Head of caudate nucleus (tissue), 42 donors: ENCODE results near the gene ARHGAP27.
"Not testable (repeated sequence)": the region's sequence is repeated elsewhere in the genome, so short reads cannot be mapped to it uniquely, and the experiment has no call there.

Experiments
- DNase-seq, 42 donors: peaks; one replicate each; pipeline versions ENCODE4 v3.0.0 to v3.0.0-alpha.2; 2020 to 2021; ENCODE audit warnings: mixed read lengths in 7 of 42
- intact Hi-C: fragments of 100-400 bp; cut with DNase I; formaldehyde crosslinking; loops from one replicate; pipeline ENCODE4 v1.15.0; 2022

The ARHGAP27 gene

GRCh38 chr17:45432405-45433158 is at the start of gene ARHGAP27:
Gene ARHGAP27 (minus strand): TSS chr17:45432870. CDS start chr17:45430279, 2,591 bp downstream.
- intact Hi-C loops: no loop called here
- DNase-seq: peak in 31 of 42 donors; percentile 30 to 70 (median 49)

DNA sequence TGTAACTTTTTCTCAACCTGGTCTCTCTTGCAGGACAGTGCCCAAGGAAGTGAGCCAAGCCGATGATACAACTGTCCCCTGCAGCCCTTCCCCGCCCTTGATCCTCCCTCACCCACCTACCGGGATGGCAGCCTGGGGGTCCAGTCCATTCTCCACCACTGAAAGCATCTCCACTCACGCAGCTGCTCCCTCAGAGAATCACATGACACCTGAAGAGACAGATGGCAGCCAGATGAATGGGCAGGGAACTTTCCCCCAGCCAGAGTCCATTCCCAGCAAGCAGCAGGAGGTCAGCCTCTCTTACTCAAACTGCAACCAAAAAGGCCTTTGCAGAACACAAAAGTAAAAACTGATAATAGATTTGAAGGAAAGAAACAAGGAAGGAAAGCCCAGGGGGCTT is 49.6 kb upstream of the ARHGAP27 start:
- intact Hi-C loops, DNase-seq: not testable (repeated sequence)

- DNase-seq, intact Hi-C loops: not testable (repeated sequence)
These were observed 42.8 kb upstream of the ARHGAP27 start for GRCh38 chr17:45475436-45475835.

- DNase-seq, intact Hi-C loops: not testable (repeated sequence)
These were observed 39.6 kb upstream of the ARHGAP27 start for GRCh38 chr17:45472249-45472648.

GRCh38 chr17:45469204-45469563 is 36.5 kb upstream of the ARHGAP27 start:
- DNase-seq, intact Hi-C loops: not testable (repeated sequence)

DNA sequence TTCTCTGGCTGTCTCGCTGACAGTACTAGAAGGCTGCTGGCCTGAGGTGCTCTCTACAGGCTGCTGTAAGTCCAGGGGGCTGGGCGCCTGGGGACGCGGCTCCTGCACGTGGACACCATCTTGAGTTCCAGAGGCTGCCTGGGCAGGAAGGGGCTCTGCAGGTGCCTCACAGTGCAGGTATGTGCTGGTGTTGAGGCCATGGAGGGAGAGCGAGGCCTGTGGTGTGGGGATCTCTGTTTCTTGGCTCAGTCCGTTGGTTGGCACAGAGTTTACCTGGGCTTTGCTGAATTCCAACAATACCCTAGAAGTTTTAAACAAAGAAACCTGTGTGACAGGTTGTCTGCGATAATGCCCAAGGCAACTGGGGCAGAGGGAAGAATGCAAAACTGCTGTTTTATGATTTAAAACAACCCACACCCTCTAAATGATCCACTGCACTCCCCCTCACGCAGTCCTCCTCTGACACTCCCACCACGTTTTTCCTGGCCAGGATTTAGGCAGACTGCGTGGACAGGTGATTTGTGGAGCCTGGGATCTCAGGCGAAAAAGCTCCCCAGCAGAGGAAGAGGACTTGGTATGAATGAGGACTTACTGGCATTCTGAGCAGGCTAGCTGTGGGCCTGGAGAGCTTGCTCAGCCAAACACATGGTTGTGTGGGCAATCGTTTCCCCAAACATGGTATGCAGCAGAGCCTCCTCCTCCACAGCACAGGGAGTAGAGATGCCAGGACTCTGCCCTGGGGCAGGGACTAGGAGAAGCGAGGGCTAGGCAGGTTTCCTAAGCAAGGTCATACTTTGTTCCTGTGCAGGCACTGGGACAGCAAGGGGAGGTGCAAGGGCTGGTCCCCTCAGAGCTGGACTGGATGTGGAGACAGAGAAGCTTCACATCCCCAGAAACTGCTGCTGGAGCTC is 35.9 kb upstream of the ARHGAP27 start:
- intact Hi-C loops: not testable (repeated sequence)
- peak in 1 of 42 donors; percentile 27 for DNase-seq

DNA sequence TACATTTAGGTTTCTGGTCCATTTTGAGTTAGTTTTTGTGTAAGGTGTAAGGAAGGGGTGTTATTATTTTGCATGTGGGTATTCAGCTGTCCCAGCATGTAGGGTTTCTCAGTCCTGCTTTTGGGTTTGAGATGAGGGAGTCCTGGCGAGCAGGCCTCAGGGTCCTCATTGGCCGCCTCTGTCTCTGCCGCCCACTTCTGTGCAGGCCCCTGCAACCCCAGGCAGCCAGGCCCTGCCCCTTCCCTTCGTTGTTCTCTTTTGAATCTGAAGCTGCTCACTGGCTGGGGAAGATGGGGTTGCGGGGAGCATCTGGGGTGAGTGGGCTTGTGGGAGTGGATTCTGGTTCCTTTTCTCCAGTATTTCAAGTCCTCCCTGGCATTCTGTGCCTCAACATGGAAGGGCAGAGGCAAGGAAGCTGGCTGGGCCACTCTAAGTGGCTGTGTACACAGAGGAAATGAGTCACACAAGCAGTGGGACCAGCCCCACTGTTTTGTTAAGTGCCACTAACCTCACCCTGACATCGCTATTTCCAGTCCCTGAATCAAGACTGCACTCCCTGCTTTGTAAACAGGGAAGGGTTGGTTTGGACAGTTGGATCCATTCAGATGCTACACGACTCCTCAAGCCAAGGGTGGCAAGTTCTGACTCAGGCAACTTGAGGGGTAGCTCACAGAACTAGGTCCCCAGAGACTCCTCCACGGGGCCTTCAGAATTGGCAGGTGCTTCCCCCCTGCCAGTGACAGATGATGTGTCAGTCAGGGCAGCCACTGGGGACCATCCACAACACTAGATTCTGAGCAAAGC is 29.1 kb upstream of the ARHGAP27 start:
- intact Hi-C loops: not testable (repeated sequence)
- peak in 2 of 42 donors; percentile 1 to 25 for DNase-seq

GRCh38 chr17:45460422-45460821 is 27.8 kb upstream of the ARHGAP27 start:
- intact Hi-C loops, DNase-seq: not testable (repeated sequence)

DNA sequence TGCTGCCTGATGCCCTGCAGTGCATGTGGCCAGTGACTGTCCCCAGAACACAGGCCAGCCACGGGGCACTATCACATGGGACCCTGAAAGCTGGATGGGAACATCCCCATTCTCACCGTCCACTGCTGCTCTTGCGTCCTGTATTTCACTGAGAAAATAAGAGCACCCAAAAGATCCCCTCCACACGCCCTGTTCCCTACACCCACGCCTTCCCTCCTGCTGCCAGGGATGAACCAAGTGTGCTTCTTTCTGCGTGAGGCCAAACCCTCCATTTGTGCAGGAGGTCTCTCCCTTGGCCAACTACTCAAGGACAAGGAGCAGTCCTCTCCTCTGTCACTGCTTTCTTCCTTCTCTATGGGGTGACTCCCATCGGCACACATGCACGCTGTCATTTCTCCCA is 21.7 kb upstream of the ARHGAP27 start:
- intact Hi-C loops: not testable (repeated sequence)
- peak in 9 of 42 donors; percentile 7 to 70 (median 41) for DNase-seq

DNA sequence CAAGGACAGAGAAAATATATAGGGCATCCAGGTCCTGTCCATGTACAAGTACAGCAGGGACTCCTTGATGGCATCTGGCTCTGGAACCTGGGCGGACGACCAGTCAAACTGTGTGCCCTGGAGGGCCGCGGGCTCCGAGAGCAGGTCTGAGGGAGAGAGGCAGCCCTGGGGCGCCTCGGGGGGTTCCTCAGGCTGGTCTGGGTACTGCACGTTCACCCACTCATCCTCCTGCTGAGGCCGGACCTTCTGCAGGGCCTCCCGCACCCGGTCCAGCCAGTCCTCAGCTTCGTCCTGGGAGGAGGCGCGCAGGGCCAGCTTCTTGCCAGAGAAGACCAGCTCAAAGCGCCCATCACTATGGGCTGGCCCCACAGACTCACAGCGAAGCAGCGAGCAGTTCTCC is 21.1 kb upstream of the ARHGAP27 start:
- peak in 1 of 42 donors; percentile 13 for DNase-seq
- intact Hi-C loops: not testable (repeated sequence)

DNA sequence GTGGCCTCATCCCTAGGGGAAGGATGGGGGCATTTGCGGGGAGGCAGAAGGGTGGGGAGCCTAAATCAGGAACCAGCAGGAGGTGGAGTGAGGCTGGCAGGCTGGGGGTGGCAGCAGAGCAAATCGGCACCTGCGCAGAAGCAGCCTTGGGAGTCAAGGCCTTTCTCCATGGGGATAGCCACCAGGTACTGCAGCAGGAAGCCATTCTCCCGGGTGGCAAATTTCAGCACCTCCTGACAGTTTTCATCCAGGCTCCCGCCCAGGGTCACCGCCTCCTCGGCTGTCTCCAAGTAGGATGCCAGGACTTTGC is 20.5 kb upstream of the ARHGAP27 start:
- DNase-seq: peak; percentile 30 to 89 (median 72)
- intact Hi-C loops: not testable (repeated sequence)

- DNase-seq, intact Hi-C loops: not testable (repeated sequence)
These were observed 19.9 kb upstream of the ARHGAP27 start for GRCh38 chr17:45452329-45453224.

- intact Hi-C loops: not testable (repeated sequence)
- DNase-seq: peak in 1 of 42 donors; percentile 36
These were observed 19.0 kb upstream of the ARHGAP27 start for GRCh38 chr17:45451660-45452059.

DNA sequence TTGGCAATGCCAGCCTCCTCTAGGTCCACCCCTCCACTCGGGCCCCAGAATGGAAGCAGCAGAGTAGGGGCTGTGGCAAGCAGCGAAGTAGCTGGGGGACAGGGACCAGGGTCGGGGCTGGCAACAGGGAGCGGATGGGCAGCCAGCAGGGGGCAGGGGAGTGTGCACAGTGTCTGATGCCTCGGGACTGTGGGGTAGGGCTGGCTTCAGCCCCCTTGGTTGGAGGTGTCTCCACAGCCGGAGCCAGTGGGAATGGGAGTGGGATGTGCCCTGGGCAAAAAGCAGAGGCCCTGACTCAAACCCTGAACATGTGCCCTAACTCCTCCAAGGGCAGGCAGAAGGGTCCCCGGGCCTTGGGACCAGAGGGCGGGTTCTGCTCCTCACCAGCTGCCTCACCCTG is 18.5 kb upstream of the ARHGAP27 start:
- DNase-seq: peak in 1 of 42 donors; percentile 36
- intact Hi-C loops: no loop called here

DNA sequence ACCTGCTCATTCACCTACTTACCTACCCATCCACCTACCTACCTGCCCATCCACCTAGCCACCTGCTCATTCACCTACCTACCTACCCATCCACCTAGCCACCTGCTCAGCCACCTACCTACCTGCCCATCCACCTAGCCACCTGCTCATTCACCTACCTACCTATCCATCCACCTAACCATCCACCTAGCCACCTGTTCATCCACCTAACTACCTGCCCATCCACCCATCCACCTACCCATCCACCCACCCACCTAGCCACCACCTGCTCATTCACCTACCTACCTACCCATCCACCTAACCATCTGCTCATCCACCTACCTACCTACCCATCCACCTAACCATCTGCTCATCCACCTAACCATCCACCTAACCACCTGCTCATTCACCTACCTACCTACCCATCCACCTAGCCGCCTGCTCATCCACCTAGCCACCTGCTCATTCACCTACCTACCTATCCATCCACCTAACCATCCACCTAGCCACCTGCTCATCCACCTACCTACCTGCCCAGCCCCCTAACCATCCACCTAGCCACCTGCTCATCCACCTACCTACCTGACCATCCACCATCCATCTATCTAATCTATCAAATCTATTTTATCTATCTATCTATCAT is 17.1 kb upstream of the ARHGAP27 start:
- intact Hi-C loops, DNase-seq: not testable (repeated sequence)

DNA sequence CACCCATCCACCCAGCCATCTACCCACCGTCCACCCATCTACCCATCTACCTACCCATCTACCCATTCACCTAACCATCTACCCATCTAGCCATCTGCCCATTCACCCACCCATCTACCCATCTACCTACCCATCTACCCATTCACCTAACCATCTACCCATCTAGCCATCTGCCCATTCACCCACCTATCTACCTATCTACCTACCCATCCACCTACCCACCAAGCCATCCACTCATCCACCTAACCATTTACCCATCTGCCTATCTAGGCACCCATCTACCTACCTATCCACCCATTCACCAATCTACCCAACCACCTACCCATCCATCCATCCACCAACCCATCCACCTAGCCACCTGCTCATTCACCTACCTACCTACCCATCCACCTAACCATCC is 16.6 kb upstream of the ARHGAP27 start:
- DNase-seq, intact Hi-C loops: not testable (repeated sequence)

GRCh38 chr17:45448483-45448882 is 15.8 kb upstream of the ARHGAP27 start:
- intact Hi-C loops, DNase-seq: not testable (repeated sequence)

GRCh38 chr17:45448066-45448465 is 15.4 kb upstream of the ARHGAP27 start:
- DNase-seq: peak in 2 of 42 donors; percentile 14 to 33
- intact Hi-C loops: not testable (repeated sequence)
